Measurements from ENCODE around the gene ADAMTSL1. TPM values are rescaled to one million over a fixed set of nuclear protein-coding genes. Genes with fewer than 3 reads are reported as not detected.

Gene ADAMTSL1
- total RNA-seq, 2 donors from 2014 or later: 9.9 to 26.7 TPM

GRCh38 chr9:18706648-18707047 lies 232.7 kb downstream of the ADAMTSL1 start:
- intact Hi-C loops (cut with DNase I): no loop called here
- no peak for DNase-seq (ENCODE audit: low spot score)

GRCh38 chr9:18707061-18707461 lies 233.1 kb downstream of the ADAMTSL1 start:
- intact Hi-C loops (cut with DNase I): no loop called here
- DNase-seq (ENCODE audit: low spot score): no peak

- intact Hi-C loops (cut with DNase I): no loop called here
- no peak for DNase-seq (ENCODE audit: low spot score)
Observed at GRCh38 chr9:18707489-18708205, 233.7 kb downstream of the ADAMTSL1 start.

- intact Hi-C loops (cut with DNase I): no loop called here
- no peak for DNase-seq (ENCODE audit: low spot score)
Observed at GRCh38 chr9:18708429-18708828, 234.5 kb downstream of the ADAMTSL1 start.

GRCh38 chr9:18710065-18710464 lies 236.1 kb downstream of the ADAMTSL1 start:
- no peak for DNase-seq (ENCODE audit: low spot score)
- intact Hi-C loops (cut with DNase I): no loop called here

- intact Hi-C loops (cut with DNase I): no loop called here
- DNase-seq (ENCODE audit: low spot score): no peak
Observed at GRCh38 chr9:18717759-18718158, 243.8 kb downstream of the ADAMTSL1 start.

- DNase-seq (ENCODE audit: low spot score): no peak
- intact Hi-C loops (cut with DNase I): no loop called here
Observed at GRCh38 chr9:18718393-18718792, 244.4 kb downstream of the ADAMTSL1 start.

GRCh38 chr9:18718932-18719331 lies 245.0 kb downstream of the ADAMTSL1 start:
- DNase-seq (ENCODE audit: low spot score): no peak
- intact Hi-C loops (cut with DNase I): no loop called here

- no peak for DNase-seq (ENCODE audit: low spot score)
- intact Hi-C loops (cut with DNase I): no loop called here
Observed at GRCh38 chr9:18720691-18721090, 246.7 kb downstream of the ADAMTSL1 start.

- no peak for DNase-seq (ENCODE audit: low spot score)
- intact Hi-C loops (cut with DNase I): no loop called here
Observed at GRCh38 chr9:18721267-18721994, 247.5 kb downstream of the ADAMTSL1 start.

- intact Hi-C loops (cut with DNase I): no loop called here
- no peak for DNase-seq (ENCODE audit: low spot score)
Observed at GRCh38 chr9:18721995-18722310, 248.0 kb downstream of the ADAMTSL1 start.

GRCh38 chr9:18722882-18723281 lies 248.9 kb downstream of the ADAMTSL1 start:
- no peak for DNase-seq (ENCODE audit: low spot score)
- intact Hi-C loops (cut with DNase I): no loop called here

GRCh38 chr9:18723366-18723765 lies 249.4 kb downstream of the ADAMTSL1 start:
- DNase-seq (ENCODE audit: low spot score): no peak
- intact Hi-C loops (cut with DNase I): no loop called here

GRCh38 chr9:18726546-18726945 lies 252.6 kb downstream of the ADAMTSL1 start:
- no peak for DNase-seq (ENCODE audit: low spot score)
- intact Hi-C loops (cut with DNase I): no loop called here

GRCh38 chr9:18727904-18728303 lies 254.0 kb downstream of the ADAMTSL1 start:
- DNase-seq (ENCODE audit: low spot score): no peak
- intact Hi-C loops (cut with DNase I): no loop called here

- no peak for DNase-seq (ENCODE audit: low spot score)
- intact Hi-C loops (cut with DNase I): no loop called here
Observed at GRCh38 chr9:18728642-18729041, 254.7 kb downstream of the ADAMTSL1 start.

GRCh38 chr9:18730241-18730640 lies 256.3 kb downstream of the ADAMTSL1 start:
- intact Hi-C loops (cut with DNase I): no loop called here
- no peak for DNase-seq (ENCODE audit: low spot score)

GRCh38 chr9:18739127-18739526 lies 265.2 kb downstream of the ADAMTSL1 start:
- intact Hi-C loops (cut with DNase I): no loop called here
- DNase-seq (ENCODE audit: low spot score): no peak

- no peak for DNase-seq (ENCODE audit: low spot score)
- intact Hi-C loops (cut with DNase I): no loop called here
Observed at GRCh38 chr9:18739641-18740318, 265.8 kb downstream of the ADAMTSL1 start.

- no peak for DNase-seq (ENCODE audit: low spot score)
- intact Hi-C loops (cut with DNase I): no loop called here
Observed at GRCh38 chr9:18741359-18741758, 267.4 kb downstream of the ADAMTSL1 start.

GRCh38 chr9:18741945-18742344 lies 268.0 kb downstream of the ADAMTSL1 start:
- intact Hi-C loops (cut with DNase I): no loop called here

More at GRCh38 chr9:18741945-18742344, 268.0 kb downstream of the ADAMTSL1 start:
- no peak for DNase-seq (ENCODE audit: low spot score)
